GM19468 (cell line): Measurements from ENCODE around the gene DET1.
"Not testable (repeated sequence)": the region's sequence is repeated elsewhere in the genome, so short reads cannot be mapped to it uniquely, and the experiment has no call there.

Experiments
- ATAC-seq: cut with Tn5 transposase; IDR thresholded peaks from one replicate; pipeline ENCODE4 v1.9.1; 2021; ENCODE audit warnings: mild to moderate bottlenecking, moderate library complexity, moderate number of reproducible peaks; ENCODE audit not compliant: unreplicated experiment; ENCODE audit errors: extremely low read depth

Gene DET1

GRCh38 chr15:88506628-88507027, 39.9 kb downstream of the DET1 start:
- ATAC-seq = no peak

GRCh38 chr15:88505721-88506120, 40.8 kb downstream of the DET1 start:
- no peak for ATAC-seq

GRCh38 chr15:88504445-88504844, 42.0 kb downstream of the DET1 start:
- no peak for ATAC-seq

GRCh38 chr15:88498996-88499395, 47.5 kb downstream of the DET1 start:
- no peak for ATAC-seq

GRCh38 chr15:88497109-88497765, 49.2 kb downstream of the DET1 start:
- ATAC-seq = no peak

GRCh38 chr15:88493844-88494243, 52.6 kb downstream of the DET1 start:
- ATAC-seq = no peak

- ATAC-seq = no peak
These were observed 55.3 kb downstream of the DET1 start for GRCh38 chr15:88491158-88491557.

GRCh38 chr15:88490036-88490435, 56.4 kb downstream of the DET1 start:
- ATAC-seq = no peak

GRCh38 chr15:88489321-88489720, 57.2 kb downstream of the DET1 start:
- ATAC-seq = no peak

- ATAC-seq = no peak
These were observed 58.5 kb downstream of the DET1 start for GRCh38 chr15:88487796-88488523.

- no peak for ATAC-seq
These were observed 59.2 kb downstream of the DET1 start for GRCh38 chr15:88487178-88487795.

GRCh38 chr15:88484682-88485331, 61.7 kb downstream of the DET1 start:
- ATAC-seq = no peak

- ATAC-seq = no peak
These were observed 64.2 kb downstream of the DET1 start for GRCh38 chr15:88482263-88482662.

GRCh38 chr15:88480981-88481380, 65.5 kb downstream of the DET1 start:
- no peak for ATAC-seq

GRCh38 chr15:88479169-88479568, 67.3 kb downstream of the DET1 start:
- no peak for ATAC-seq

GRCh38 chr15:88477904-88478303, 68.6 kb downstream of the DET1 start:
- ATAC-seq = no peak

- ATAC-seq = no peak
These were observed 69.4 kb downstream of the DET1 start for GRCh38 chr15:88477126-88477525.

GRCh38 chr15:88476635-88477060, 69.8 kb downstream of the DET1 start:
- no peak for ATAC-seq

- not testable (repeated sequence) for ATAC-seq
These were observed 72.7 kb downstream of the DET1 start for GRCh38 chr15:88473661-88474293.

GRCh38 chr15:88472225-88472624, 74.3 kb downstream of the DET1 start:
- no peak for ATAC-seq
